COLO829 (cell line): ENCODE results near the gene C4BPA.

ENCODE experiments used
- DNase-seq: peaks from one replicate; pipeline ENCODE4 v3.0.0; 2012; ENCODE audit warnings: low spot score

Gene C4BPA

DNA sequence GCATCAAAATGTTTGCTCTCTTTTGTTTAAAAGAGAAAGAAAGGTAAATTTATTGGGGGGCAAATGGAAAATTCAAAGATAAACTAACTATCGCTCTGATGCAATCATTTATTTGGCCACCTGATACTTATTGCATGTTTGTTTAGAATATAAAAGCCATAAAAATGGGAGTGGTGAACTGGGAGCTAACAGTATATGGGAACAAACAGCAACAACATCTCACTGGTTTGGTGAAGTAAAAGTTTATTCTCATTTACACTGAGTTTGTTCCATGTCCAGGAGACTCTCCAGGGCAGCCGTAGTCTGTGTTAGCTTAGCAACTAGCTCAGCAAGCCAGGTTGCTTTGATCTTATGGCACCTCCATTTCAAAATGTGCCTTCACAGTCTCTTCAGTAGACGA is 20.4 kb downstream of the C4BPA start:
- DNase-seq, result no peak

DNA sequence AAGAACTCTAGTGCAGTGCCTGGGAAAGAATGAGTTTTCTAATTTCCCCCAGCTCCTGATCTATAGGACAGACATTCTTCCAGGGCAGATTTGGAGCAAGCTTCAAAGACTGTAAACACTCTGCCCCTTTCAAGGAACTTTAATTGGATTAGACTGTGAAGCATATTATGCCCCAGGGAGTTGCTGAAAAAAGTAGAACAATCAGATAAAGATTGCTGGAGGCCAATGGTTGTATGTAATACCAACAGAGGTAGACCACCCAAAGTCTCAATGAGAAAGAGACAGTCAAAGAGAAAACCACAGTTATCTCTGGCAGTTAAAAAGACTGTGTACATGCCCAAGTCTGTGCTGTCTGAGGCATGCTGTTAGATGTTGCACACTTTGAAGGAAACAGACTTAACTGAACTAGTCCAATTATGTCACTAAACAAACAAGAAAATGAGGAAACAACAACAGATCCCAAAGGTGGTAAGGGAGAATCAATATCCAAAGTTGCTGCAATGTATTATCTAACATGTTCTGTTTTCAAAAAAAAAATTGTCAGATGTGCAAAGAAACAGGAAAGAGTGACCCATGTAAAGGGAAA is 24.4 kb downstream of the C4BPA start:
- no peak for DNase-seq

DNA sequence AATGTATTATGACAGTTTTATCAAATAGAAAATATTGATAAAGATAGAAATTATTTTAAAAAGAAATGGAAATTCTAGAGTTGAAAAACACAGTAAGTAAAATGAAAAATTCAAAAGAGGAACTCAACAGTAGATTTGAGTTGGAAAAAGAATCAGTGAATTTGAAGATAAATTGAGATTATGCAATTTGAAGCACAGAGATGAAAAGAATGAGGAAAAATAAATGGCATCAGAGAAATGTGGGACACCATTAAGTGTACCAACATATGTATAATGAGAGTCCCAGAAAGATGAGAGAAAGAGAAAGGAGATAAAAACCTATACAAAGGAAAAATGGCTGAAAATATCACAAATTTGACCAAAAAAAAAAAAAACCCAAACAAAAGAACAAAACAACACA is 25.0 kb downstream of the C4BPA start:
- DNase-seq, result no peak

DNA sequence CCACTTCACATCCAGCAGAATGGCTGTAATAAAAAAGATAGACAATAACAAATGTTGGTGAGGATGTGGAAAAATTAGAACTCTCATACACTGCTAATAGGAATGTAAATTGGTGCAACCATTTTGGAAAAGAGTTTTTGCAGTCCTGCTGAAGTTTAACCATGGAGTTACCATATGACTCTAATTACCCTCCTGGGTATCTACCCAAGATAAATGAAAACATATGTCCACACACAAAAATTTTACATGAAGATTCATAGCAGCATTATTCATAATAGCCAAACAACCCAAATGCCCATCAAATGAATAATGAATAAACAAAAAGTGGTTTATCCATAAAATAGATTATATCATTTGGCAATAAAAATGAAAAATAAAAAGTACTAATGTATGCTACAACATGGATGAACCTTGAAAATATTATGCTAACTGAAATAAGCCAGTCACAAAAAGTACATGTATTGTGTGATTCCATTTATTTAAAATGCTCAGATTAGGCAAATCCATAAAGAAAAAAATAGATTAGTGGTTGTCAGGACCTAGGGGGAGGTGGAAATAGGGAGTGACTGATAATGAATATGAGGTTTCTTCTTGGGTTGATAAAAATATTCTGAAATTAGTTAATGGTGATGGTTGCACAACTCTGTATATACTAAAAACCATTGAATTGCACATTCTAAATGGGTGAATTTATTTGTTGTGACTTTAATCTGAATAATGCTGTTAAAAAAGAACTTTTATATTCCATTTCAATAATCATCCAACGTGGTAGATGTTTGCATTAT is 26.4 kb downstream of the C4BPA start:
- no peak for DNase-seq

DNA sequence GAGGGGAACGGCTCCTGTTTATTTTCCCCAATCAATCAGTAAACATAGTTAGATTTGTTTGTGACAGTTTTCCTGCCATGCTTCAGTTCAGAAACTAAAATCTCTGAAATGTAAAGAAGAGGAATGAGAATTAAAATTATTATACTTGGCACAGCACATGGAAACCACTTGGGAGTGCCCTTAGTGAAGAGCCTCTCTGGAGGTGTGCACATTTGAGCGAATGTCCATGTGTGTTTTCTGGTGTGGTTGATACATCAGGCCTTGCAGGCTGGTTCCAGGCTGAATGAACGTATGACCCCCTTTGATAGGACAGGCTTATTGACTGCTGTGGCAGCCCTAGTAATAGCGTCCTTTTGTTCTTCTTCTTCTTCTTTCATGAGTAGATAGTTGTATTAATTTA is 27.1 kb downstream of the C4BPA start:
- DNase-seq, result no peak

DNA sequence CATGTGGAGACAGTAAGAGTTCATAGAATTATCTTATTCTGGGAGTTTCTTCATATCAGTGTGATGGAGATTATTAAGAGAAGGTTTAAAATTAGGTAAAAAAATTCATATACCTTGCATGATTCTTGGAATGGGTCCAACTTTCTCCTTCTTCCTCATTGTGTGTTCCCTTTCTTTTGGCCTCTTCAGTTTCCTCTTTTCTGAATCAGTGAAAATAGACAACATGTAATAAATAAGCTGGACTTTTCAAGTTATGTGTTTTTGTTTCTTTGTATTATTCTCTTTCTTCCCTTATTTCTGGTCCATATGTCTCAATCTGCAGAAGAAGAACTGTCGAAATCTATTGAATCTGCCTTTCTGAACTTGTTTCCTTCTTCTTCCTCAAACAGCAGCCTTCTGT is 30.5 kb downstream of the C4BPA start:
- DNase-seq, result no peak

DNA sequence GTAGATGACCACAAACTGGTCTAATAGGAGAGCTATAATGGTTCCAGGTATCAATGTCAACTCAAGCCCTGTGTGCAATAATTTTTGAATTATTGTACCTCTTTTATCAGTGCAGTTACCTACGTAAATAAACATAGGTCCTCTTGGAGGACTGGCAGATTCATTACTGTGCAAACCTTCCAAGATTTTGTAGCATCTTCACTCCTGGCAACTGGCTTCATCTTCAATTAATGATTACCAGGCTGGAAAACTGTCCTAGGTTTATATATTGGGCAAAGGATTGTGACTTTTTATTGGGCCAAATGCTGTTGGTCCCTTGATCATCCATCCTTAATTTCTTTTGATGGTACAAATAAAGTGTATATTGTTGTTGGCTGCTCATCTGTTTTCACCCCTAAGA is 35.6 kb downstream of the C4BPA start:
- no peak for DNase-seq

DNA sequence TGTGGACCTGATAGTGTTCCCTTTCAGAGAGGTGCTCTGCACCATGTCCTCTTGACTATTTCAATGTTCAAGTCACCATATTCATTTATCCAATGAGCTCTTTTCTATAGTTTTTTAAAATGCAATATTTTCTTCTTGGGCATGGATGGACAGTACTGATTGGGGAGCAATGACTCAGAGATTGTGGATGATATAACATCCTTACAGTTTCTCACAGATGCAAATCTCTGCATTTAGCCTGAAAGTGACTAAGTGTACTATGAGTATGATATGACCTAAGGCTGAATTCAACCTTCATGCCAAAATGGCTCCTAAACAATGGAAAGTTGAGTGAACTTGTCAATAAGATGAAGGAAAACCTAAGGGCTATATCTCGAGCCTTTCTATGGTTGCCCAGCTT is 36.5 kb downstream of the C4BPA start:
- DNase-seq, result peak; percentile 11

DNA sequence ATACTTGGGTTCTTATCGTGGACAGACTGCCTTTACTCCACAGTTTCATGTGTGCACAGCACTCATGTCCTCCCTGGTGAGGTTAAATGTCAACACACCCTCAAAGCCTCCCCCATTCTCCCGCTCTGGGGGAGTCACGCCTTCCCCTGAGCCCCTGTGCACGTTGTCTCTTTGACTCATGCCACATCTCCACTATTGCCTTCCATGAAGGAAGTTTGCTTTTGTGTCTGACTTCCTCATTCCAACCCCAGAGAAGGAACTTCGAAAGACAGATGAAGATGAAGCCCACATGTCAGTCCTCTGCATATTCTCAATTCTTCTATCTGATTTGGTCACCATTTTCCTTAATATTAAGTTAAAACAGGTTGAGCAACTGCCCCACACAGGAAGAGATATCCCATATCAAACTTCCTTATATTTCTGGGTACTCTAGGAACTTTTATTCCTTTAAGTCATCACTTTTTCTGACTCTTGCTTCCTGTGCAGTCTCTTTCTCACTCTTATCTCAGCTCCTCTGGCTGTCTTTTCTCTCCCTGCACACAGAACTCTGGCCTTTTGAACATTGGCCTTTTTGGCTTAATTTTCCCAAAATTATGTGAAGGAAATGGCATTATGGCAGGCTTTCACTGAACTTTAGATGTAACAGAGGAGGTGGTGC is 41.5 kb downstream of the C4BPA start:
- DNase-seq, result no peak

DNA sequence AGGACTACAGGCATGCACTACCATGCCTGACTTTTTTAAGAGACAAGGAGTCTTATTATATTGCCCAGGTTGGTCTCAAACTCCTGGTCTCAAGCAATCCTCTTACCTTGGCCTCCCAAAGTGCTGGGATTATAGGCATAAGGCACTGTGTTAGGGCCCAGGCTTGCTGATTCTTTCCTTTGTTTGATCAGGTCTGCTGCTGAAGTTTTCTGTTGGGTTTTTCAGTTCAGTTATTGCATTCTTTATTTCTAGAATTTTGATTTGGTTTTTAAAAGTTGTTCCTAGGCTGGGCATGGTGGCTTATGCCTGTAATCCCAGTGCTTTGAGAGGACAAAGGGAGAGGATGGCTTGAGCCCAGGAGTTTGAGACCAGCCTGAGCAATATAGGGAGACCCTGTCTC is 47.9 kb downstream of the C4BPA start:
- no peak for DNase-seq

DNA sequence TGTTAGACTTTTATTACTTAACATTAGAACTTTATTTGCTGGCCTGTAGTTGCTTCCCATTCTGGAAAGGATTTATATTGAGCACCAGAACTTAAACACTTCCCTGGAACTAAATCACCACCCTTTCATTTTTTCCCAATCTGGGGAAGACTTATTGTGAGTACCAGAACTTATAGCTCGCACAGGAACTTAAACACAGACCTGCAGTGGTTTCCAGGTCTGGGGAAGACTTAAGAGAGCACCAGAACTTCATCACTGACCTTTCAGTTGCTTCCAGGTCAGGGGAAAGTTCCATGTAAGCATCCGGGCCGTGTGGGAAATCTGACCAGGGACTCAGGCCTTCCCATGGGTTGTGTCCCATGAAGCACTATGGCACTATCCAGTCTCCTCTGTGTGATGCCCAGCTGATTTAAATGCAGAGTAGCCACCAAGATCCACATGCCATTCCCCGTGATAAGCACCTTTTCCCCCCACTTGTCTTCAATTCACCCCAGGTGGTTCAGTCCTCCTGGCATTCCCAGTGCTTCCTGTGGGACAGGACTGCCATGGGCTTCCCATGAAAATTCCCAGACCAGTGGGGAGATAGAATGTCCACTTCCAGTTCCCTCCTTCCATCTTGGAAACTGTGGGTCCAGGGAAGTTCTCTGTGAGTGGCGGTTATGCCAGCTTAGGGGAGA is 48.9 kb downstream of the C4BPA start:
- DNase-seq, result no peak

DNA sequence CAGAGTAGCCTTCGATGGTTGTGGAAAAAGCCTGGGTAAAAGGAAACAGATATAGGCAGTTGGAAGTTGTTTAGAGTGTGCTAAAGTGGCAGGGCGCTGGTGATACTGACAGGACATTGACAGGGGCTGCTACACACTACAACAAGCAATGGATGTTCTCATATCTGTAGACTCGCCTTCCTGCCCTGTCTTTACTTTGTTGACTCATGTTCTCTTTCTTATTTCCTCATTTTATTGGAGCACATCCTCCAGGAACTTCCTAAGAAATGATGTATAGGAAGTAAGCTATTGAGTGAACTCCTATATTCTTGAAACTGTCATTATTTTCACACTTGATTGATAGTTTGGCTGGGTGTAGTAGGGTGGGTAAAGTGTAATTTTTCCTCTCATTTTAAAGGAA is 51.0 kb downstream of the C4BPA start:
- DNase-seq, result no peak

DNA sequence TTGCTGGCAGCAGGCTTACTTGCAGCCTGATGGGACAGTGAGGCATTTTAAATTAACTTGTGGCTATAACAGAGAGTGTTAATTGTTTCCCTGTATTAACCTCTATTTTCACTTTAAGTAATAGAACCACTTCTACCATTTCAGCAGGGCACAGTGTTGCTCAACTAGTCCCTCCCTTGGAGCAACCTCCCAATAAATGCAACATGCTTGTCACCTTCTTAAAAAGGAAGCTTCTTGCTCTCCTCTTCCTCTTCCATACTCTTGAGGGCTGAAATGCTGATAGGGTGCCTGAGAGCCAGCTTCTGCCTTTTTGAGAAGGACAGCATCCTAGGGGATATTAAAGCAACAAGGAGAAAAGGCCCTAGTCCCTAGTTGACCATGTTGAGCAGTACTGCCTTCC is 52.1 kb downstream of the C4BPA start:
- no peak for DNase-seq

DNA sequence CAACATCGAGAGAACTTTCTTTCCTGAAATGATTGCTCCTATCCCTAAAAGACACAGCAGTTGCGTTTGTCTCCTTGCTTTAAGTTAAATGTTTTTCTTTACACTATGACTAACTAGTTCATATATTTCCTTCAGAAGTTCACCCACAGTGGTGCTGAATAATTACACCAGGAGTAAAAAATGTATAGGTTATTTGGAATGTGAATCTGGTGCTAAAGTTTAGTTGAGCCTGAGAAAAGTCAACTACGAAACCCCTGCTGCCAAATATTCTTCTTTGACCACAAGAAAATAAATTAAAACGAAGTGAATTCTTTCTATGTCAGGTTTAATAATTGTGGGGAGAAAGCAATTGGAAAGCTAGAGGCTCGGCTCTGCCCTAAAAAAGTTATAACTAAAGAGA is 52.8 kb downstream of the C4BPA start:
- no peak for DNase-seq

DNA sequence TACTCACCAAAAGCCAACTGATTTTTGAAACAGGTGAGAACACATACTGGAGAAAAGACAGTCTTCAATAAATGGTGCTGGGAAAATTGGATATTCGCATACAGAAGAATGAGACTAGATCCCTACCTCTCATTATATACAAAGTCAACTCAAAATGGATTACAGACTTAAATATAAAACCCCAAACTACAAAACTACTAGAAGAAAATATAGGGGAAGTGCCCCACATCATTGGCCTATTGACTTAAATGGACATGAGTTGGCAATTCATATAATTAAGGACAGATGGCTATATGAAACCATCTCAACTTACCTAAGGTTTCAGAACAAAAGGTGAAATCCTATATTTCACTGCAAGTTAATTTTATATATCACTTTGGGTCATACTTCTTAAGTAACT is 60.1 kb downstream of the C4BPA start:
- no peak for DNase-seq

DNA sequence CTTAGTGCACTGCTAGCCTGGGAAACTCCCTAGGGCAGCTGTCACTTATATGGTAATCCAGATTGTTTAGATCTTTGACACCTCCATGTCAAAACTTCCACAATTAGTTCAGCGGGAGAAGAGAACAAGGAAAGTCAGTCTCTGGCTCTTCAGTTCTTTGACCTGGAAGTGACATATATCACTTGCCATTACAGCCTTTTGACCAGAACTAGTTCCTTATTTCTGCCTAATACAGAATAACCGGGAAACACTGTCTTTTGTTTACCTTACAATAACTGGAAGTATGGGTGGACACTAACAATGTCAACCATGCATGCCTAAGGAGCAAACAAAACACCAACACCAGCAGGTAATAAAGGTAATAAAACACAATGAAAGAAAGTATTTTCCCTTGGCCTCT is 68.3 kb downstream of the C4BPA start:
- DNase-seq, result no peak

DNA sequence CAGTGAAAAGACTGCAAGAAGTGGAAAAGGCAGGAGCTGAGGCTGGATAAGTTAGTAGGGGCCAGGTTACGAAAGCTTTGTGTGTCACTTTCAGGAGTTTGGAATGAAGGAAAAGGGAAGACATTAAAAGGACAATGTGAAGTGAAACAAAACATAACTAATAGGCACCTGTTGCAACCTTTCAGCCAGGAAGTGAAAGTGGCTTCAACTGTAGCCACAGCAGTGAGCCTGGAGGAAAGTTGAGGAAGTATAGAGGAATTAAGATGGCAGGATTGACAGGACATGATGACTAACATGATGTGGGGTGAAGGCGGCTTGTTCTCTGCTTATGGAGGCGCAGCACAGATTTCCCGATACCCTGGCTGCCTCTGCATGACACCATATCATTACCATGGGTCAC is 68.9 kb downstream of the C4BPA start:
- no peak for DNase-seq

DNA sequence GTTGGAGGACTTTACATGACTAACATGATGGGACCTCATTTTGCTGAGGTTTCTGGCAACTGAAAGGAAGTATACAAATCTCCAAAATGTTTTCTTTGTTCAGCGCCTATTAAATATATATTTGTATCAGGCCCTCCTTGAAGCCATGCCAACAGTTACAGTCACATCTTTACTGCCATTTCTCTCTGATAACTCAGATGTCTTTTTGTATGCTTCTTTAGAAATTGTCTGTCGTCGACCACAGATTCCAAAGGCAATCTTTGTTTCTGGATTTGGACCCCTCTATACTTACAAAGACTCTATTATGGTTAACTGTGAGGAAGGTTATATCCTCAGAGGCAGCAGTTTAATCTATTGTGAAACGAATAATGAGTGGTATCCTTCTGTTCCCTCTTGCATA is 69.4 kb downstream of the C4BPA start:
- peak; percentile 62 for DNase-seq

DNA sequence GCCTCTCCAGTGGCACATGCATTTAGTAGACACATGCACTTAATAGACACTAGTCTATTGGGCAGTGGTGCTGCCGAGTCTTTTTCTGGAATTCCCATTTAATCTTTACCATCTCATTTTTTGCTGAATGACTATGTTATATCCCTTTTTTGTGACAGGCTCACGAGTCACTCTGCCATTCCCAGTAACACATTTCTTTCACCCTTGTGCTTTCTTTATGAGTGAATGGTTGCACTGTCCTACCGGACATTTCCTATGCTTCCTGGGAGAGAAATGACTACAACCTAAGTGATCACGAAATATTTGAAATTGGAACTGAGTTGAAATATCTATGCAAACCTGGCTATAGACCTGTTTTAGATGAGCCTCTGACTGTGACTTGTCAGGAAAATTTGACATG is 70.9 kb downstream of the C4BPA start:
- peak; percentile 51 for DNase-seq

DNA sequence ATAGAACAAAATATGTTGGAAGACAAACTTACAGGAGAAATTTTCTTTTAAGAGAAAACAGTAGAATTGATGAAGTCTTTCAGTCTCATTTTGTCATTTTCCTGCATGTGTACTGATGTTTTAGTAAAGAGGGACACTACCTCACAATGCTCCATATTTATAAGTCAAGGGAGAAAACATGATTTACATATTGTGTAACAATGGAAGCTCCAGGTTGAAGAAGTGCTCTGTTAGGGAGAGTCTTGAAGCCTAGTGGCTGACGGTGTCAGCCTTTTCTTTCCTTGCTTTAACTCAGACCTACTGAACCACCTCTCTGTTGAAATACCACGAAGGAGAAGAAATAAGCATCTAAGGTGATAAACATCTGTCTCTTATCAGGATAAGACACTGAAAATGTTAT is 75.0 kb downstream of the C4BPA start:
- no peak for DNase-seq

DNA sequence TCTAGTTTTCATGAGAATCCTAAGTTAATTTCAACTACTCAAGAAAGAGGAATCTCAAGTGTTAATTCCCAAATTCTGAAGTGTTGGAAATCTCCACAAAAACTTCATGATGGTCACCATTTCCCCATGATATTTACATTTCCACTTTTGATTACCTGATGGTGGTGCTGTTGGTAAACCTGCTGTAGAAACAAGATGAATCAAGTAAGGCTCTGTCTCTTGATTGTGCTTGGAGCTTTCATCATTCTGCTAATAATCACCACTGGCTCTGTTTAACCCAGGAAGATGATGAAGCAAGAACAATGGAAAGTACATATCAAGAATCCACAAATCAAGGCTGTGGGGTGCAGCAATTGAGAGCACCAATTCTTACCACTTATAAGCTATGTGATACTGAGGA is 77.8 kb downstream of the C4BPA start:
- no peak for DNase-seq

DNA sequence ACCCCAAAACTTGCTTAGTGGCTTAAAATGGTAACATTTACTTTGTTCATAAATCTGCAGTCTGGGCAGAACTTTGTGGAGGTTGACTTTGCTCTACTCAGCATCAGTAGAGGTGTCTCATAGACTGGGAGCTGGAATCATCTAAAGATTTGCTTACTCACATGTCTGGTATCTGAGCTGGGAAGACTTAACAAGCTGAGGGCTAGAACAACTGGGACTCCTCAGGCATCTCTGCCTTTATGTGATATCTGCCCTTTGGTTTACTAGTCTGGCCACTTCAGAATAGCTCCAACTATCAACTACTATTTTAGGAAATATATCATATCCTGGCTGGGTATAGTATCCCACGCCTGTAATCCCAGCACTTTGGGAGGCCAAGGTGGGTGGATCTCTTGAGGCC is 82.5 kb downstream of the C4BPA start:
- no peak for DNase-seq

DNA sequence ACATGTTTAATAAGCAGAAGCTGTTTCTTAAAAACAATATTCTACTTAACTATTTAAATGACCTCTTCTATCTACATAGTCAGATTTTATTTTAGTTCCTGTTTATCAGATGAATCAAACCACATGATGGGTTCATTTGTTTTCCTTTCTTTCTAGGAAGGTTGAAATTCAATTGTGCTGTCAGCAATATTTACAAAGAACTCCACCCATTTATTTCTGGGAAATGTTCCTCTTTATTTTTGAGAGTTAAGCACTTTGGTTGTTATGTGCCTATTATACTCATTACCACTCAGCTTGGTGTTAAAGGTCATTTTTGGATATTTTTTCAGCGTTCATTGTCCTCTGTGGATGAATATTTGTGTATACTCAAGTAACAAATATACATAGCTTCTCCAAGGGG is 84.9 kb downstream of the C4BPA start:
- DNase-seq, result no peak
